ENCODE data around the gene C14orf93.

The C14orf93 gene

DNA sequence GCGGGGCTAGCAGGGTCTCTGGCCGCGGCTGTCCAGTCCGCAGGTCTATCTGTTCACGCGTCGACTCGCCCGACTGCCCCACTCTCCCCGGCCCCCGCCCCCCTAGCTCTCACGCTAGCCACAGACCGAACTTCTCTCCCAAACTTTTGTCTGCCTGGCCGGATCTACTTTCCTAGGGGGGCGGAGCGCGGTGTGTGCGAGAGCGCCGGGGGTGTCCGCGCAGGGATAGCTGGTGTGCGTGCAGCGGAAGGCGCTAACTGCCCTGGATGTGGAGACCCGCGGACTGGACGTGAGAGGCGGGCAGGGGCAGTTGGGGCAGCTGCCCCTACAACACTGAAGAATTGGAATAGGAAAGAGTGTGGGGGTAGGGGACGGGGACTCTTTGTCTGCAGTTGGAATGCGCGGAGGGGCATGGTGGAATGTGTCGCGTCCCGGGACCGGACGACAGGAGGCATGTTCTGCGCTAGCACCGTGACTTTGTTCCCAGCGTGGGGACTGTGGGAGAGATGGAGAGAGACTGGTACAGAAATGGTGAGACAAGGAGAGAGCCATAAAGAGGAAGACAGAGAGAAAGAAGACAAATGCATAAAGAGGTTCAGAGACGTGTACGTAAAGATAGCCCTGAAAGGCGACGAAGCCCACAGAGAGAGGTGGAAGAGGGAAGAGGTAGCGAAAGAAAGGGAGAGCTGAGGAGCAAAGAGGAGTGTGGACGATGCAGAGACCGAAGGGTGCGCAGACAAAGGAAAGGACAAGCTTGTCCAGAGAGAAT is 27.3 kb downstream of the C14orf93 start, which contains the start of gene AJUBA:
AJUBA (minus strand) TSS at position 75 of the 769 bp plus-strand sequence. CDS start 285 bp downstream, outside the sequence.
- TF ChIP-seq POLR2A (IDR thresholded peaks at IDR 0.05; ENCODE audit: low read length) (no peak), GATA1 (IDR thresholded peaks at IDR 0.05; ENCODE audit: low read depth, low read length) (no peak)
- DNase-seq: peak; percentile 87 to 88

DNA sequence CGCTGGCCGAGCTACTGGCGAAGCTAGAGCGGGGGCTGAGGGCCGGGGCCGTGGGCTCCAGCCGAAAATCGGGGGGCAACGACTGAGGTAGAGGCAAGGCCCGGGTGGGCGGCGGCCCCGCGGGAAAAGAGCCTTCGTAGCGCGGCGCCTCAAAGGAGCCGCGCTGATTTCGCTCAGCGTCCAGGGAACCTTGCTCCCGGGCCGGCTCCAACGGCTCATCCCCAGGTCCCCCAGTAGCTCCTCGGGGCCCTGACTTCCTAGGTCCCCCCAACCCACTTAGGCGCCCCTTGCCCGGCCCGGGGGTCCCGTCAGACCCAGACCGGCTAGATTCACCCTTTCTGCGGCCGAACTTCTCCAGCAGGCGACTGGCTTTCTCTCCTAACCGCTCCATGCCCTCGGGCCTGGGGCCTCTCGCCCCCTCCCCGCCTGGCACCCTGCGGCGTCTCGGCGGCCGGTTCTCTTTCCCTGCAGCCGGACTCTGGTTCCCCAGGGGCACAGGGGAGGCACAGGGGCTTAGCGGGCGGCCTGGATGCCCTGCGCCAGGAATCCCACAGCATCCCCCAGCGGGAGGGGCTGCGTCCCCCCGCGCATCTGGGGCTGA is 28.0 kb downstream of the C14orf93 start:
- DNase-seq: no peak
- TF ChIP-seq POLR2A (IDR thresholded peaks at IDR 0.05; ENCODE audit: low read length) (no peak), GATA1 (IDR thresholded peaks at IDR 0.05; ENCODE audit: low read depth, low read length) (no peak)

DNA sequence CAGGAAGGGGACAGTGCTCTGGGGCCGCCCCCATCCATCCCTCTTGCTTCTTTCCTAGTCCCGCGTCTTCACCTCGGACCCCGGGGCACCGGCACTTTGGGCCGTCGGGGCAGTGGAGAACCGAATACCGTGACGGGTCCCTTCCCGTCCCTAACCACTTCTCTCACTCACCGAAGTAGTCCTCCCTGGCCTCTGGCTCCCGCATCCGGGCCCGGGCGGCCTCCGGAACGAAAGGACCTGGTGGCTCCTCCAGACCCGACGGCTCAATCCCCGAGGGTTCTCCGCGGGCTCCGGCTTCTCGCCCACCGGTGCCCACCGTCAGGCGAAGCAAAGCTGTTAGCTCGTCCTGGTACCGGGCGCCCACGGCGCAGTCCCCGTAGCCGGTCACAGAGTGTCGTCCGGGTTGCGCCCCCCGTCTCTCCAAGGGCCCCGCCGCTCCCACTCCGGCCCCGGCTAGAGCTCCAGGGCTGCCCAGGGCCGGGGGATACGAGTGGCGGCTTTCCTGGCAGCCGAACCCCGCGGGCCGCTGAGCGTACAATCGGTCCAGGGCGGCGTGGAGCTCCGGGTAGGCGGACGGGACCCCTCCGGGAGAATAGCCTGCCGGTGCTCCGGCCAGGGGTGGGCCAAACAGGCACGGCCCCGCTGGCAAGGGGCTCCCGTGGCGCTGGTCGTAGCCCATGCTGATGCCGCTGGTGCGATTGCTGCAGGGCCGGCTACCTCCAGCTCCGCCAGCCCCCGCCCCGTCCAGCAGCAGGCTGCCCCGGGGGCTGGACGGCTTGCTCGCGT is 28.7 kb downstream of the C14orf93 start:
- TF ChIP-seq POLR2A (IDR thresholded peaks at IDR 0.05; ENCODE audit: low read length) (no peak), GATA1 (IDR thresholded peaks at IDR 0.05; ENCODE audit: low read depth, low read length) (no peak)
- peak in 1 of 2 experiments; percentile 30 for DNase-seq

DNA sequence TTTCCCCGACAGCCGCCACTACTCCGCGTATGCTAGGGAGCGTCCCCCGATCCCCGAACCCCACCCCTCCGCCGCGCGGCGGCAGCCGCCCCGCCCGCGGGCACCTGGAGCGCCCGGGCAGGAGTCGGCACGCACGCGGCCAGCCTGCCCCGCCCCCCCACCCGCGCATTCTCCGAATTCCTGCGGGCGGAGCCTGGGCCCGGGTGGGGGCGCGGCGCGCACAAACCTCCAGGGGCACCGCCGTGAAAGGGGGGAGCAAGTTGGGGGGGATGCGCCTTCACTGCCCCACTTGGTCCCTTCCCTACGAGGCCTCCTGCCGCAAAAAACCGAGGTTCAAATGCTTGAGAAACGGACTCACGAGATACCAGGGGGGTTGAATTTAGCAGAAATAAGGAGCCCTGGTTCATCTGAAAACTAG is 29.3 kb downstream of the C14orf93 start:
- DNase-seq: no peak
- TF ChIP-seq POLR2A (IDR thresholded peaks at IDR 0.05; ENCODE audit: low read length): no peak
- no peak for TF ChIP-seq GATA1 (IDR thresholded peaks at IDR 0.05; ENCODE audit: low read depth, low read length)

DNA sequence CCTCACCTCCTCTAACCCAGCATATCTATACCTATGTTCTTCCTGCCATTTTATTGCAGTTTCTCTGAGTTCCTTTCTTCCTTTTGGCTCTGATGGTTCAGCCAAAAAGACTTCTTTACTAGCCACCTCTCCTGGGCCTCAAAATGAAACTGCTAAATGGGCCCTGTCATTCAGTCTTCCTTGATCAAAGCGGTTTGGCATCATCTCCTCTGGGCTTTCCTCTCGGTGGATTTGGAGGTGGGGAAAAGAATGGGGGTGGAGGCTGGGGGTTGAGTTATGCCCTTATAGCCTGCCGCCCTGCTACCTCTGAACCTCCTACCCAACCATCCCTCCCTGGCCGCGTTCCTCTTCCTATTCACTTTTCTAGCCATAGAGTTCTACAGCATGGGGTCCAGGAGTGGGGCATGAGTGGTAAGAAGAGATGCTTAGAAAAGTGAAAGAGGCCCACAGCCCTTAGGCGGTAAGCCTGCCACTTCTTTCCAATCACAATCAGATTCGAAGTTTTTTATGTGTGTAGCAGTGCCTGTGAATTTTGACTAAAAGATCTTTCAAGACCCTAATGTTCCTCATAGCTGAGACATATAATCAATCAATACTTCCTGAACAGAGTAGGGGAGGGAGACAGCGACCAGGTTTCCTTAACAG is 30.1 kb downstream of the C14orf93 start:
- TF ChIP-seq GATA1 (IDR thresholded peaks at IDR 0.05; ENCODE audit: low read depth, low read length) (no peak), POLR2A (IDR thresholded peaks at IDR 0.05; ENCODE audit: low read length) (no peak)
- DNase-seq: no peak

DNA sequence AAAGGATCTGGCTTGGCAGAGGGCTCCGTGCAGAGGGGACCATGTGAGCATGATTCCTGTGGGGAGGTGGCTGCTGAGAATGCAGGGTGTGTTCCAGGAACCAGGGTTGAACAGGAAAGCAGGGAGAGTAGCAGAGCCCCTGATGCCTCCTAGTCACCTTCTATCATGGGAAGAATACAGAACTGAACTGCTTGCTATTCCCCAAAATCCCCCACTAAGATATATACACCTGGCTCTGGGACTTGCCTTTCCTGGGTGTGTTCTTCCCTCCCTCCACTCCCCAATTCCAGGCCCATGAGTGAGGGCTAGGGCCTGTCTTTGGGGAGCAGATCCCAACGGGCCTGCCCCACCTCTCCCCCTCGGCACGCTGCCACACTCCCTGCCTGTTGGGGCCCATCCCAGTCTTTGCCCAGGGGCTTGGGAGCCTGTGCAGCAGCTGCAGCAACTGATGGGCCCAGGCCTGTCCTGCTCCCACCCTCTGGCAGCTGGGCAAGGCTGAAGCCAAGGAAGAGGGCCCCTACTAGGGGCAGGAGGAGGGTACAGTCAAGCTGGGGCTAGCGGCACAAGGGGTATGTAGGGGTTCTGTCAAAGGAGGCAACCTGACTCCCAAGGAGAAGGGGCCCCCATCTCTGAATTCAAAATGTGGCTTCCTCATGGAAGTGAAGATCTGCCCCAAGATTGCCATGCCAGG is 30.8 kb downstream of the C14orf93 start:
- no peak for DNase-seq
- no peak for TF ChIP-seq GATA1 (IDR thresholded peaks at IDR 0.05; ENCODE audit: low read depth, low read length)
- no peak for TF ChIP-seq POLR2A (IDR thresholded peaks at IDR 0.05; ENCODE audit: low read length)

DNA sequence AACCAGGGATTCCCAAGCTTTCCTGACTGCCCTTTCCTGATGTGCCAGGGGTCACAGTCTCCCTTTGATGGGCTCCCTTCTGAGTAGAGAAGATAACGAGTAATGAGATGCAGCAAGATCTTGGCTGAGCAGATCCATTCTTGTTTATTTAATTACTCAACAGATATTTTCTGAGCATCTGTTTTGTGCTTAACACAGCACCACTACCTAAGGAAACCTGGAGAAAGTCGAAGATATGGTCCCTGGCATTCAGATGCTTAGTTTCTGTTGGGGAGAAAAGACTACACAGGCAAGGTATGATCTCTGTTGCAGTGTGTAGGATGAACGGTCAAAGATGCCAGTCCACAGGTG is 31.5 kb downstream of the C14orf93 start:
- no peak for TF ChIP-seq GATA1 (IDR thresholded peaks at IDR 0.05; ENCODE audit: low read depth, low read length)
- no peak for TF ChIP-seq POLR2A (IDR thresholded peaks at IDR 0.05; ENCODE audit: low read length)
- DNase-seq: no peak

DNA sequence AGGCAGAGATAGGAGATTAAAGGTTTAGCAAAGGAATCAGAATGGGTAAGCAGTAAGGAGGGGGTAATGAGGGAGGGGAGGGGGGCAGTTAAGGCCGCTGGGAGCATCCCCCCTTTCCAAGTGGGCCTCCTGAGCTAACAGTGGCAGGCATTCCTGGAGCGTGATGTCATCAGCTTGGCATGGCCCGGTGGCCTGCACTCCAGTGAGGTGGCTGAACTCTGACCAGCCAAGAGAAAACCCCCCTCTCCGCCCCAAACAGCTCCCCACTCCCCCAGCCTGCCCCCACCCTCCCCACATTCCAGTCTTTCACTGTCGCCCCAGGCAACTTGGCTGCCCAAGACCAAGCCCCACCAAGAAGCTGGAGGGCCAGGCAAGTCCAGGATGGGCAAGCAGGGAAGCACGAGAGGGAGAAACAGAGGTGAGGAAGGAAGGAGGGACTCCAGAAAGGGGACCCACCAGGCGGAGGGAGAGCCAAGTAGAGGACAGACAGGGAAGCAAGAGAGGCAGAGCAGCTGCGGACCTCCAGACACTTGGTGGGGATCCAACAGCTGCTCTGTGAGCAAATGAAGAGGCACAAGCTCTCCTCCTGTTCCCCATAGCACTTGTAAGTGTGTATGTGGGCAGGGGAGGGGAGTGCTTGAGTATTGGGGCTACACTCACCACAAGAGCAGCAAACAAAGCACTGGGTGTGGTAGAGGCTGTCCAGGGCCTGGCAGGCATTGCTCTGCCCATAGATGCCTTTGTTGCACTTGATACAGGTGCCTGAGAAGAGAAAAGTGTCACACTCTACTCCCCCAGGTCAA is 32.1 kb downstream of the C14orf93 start:
- DNase-seq: no peak

DNA sequence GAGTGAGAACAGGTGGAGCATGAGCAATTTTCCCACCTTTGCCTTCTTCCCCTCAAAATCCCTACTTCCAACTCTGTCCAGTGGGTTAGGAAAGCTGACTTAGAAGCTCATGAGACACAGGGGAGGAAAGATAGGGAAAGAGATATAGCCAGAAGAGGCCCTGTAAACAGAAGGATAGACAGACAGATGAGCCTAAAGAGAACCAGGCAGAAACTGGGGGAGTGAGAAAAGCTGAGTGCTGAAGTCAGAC is 32.6 kb downstream of the C14orf93 start:
- no peak for DNase-seq
- TF ChIP-seq GATA1 (IDR thresholded peaks at IDR 0.05; ENCODE audit: low read depth, low read length): no peak
- no peak for TF ChIP-seq POLR2A (IDR thresholded peaks at IDR 0.05; ENCODE audit: low read length)

More for the DNA sequence above, 32.1 kb downstream of the C14orf93 start:
- no peak for TF ChIP-seq GATA1 (IDR thresholded peaks at IDR 0.05; ENCODE audit: low read depth, low read length)
- TF ChIP-seq POLR2A (IDR thresholded peaks at IDR 0.05; ENCODE audit: low read length): no peak

DNA sequence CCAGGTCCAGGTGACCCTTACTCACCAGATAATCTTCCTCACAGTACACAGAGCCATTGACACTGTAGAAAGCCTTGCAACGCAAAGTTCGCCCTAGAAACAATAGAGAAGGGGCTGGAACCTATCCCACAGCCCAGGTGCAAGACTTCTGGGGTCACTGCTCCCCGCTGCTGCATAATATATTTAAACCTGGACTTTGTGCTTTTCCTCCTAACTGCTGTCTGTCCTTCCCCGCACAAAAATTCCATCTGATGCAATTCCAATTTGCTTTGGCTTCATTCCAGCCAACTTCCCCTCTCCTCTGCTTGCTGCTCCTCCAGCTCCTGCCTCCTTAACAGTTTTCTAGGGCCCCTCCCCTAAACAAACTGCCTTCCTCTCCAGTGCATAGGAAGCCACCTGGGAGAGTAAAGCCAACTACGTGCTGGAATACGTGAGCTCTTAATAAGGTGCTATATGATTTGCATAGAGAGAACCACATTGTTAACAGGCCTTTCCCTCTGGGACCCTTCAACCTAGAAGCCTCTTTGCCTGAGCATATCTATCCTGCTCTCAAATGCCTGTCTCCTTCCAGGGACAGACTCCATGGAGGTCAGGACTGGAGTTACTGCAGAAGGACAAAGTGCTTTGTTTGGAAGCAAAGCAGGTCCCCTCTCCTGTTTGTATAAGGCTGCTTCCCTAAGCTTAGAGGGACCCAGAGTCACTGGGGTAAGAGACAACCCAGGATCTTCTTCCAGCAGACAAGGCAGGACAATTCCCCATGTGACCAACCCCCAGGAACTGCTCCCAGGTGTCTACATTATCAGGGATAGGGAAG is 33.1 kb downstream of the C14orf93 start:
- no peak for TF ChIP-seq GATA1 (IDR thresholded peaks at IDR 0.05; ENCODE audit: low read depth, low read length)
- no peak for TF ChIP-seq POLR2A (IDR thresholded peaks at IDR 0.05; ENCODE audit: low read length)
- no peak for DNase-seq

DNA sequence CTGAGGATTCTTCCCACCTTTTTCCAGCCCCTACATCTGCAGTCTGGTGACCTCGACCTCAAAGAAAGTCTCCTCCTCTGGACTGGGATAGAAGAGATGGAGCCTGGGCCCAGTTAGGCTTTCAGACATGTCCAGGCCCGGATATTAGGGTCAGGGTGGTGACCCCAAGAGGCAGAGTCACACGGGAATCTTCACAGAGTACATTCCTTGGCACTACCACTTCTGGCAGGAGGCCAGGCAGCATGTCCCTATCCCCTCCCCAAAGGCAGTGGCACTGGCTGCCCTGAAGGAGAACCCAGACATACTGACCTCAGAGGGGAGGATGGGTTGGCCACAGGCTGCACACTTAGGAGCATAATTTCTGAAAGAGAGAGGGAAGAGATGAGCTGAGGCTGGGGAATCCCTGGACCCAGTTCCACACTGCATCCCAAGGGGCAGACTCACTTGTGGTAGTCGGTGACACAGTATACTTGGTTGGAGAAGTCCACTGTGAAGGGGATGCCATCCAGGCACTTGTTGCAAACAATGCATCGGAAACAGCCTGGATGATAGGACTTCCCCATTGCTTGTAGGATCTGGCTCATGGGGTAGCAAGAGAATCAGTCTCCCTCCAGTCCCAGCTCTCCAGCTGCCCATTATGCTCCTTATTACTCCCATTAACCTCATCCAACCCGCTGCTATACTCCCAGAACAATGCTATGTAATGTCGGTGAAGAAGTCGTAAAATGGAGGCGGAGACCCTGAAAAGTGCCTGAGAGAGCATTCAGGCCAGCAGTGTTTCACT is 35.2 kb downstream of the C14orf93 start:
- DNase-seq: no peak
- TF ChIP-seq POLR2A (IDR thresholded peaks at IDR 0.05; ENCODE audit: low read length) (no peak), GATA1 (IDR thresholded peaks at IDR 0.05; ENCODE audit: low read depth, low read length) (no peak)
